SK-N-SH (cell line): ENCODE measurements around the gene CTNNA3. TPM values are rescaled to one million over a fixed set of nuclear protein-coding genes. Genes with fewer than 3 reads are reported as not detected.

ENCODE experiments used
- CTCF ChIA-PET: fragments of 300-600, 350-600 bp; formaldehyde crosslinking; extraction: SDS; loops from one replicate; lab custom pipeline; 2021; lab: Yijun Ruan, JAX
- POLR2A ChIA-PET: fragments of 350-600 bp; sonication (Branson Sonifier 250); formaldehyde crosslinking; extraction: SDS; loops from one replicate; lab custom pipeline; 2020; ENCODE audit warnings: antibody characterized with exemption, inconsistent platforms; lab: Yijun Ruan, JAX
- DNase-seq: peaks from one replicate; pipeline ENCODE4 v3.0.0; 2012
- H2AFZ ChIP-seq: fragments of 200-600 bp; sonication (generic); 2 replicates; pipeline ENCODE4 v1.8.1; 2016; ENCODE audit warnings: antibody characterized with exemption, mild to moderate bottlenecking, low read depth
- H3F3A ChIP-seq: fragments of 200-600 bp; sonication (generic); replicated peaks from 2 replicates; pipeline ENCODE3; 2016; ENCODE audit warnings: antibody characterized with exemption, mild to moderate bottlenecking; ENCODE audit not compliant: insufficient read depth
- H3K27ac ChIP-seq, 2 experiments: fragments of 200-500 bp in 1 of 2; fragments of 200-600 bp in 1 of 2; sonication (Bioruptor generic) in 1 of 2; sonication (generic), shearing (Covaris generic) in 1 of 2; 2 replicates each; pipeline versions ENCODE4 v1.5.1 to v1.6.1; 2014 to 2016; ENCODE audit warnings: low read depth in 2 of 2, inconsistent platforms in 1 of 2, low read length in 1 of 2, mild to moderate bottlenecking in 1 of 2, mixed read lengths in 1 of 2
- H3K27me3 ChIP-seq: fragments of 200-600 bp; sonication (generic), shearing (Covaris generic); 2 replicates; pipeline ENCODE4 v1.6.1; 2016; ENCODE audit warnings: mixed run types; ENCODE audit not compliant: insufficient read depth
- H3K36me3 ChIP-seq, 2 experiments: fragments of 200-500 bp in 1 of 2; fragments of 200-600 bp in 1 of 2; sonication (Bioruptor generic) in 1 of 2; sonication (generic) in 1 of 2; replicated peaks in 1 of 2; 2 replicates each; pipeline versions ENCODE3 to v1.5.1; 2014 to 2016; ENCODE audit warnings: low read length in 1 of 2, mild to moderate bottlenecking in 1 of 2; ENCODE audit not compliant: insufficient read depth in 2 of 2, control insufficient read depth in 1 of 2
- H3K4me1 ChIP-seq, 2 experiments: fragments of 200-500 bp in 1 of 2; fragments of 200-600 bp in 1 of 2; sonication (Bioruptor generic) in 1 of 2; sonication (generic), shearing (Covaris generic) in 1 of 2; 2 replicates each; pipeline versions ENCODE4 v1.5.1 to v1.6.1; 2014 to 2016; ENCODE audit warnings: low read depth in 1 of 2, low read length in 1 of 2, mixed run types in 1 of 2; ENCODE audit not compliant: insufficient read depth in 2 of 2, control insufficient read depth in 1 of 2
- H3K4me2 ChIP-seq: fragments of 200-600 bp; sonication (generic), shearing (Covaris generic); 2 replicates; pipeline ENCODE4 v1.6.1; 2017; ENCODE audit warnings: mixed run types
- H3K4me3 ChIP-seq, 2 experiments: fragments of 200-500 bp in 1 of 2; fragments of 200-600 bp in 1 of 2; sonication (Bioruptor generic) in 1 of 2; sonication (generic), shearing (Covaris generic) in 1 of 2; 2 replicates each; pipeline versions ENCODE4 v1.5.1 to v1.8.1; 2014 to 2016; ENCODE audit warnings: low read depth in 2 of 2, inconsistent platforms in 1 of 2, low read length in 1 of 2, mild to moderate bottlenecking in 1 of 2, mixed read lengths in 1 of 2, moderate library complexity in 1 of 2
- H3K79me2 ChIP-seq: fragments of 200-600 bp; sonication (generic); 2 replicates; pipeline ENCODE4 v1.8.1; 2017; ENCODE audit warnings: mild to moderate bottlenecking; ENCODE audit not compliant: insufficient read depth
- H3K9ac ChIP-seq: fragments of 200-600 bp; sonication (generic); 2 replicates; pipeline ENCODE4 v1.6.1; 2017; ENCODE audit warnings: mixed run types
- H3K9me2 ChIP-seq: fragments of 200-600 bp; sonication (generic); 2 replicates; pipeline ENCODE4 v1.6.1; 2017; ENCODE audit warnings: mixed run types
- H3K9me3 ChIP-seq: fragments of 200-600 bp; sonication (generic); 2 replicates; pipeline ENCODE4 v1.6.1; 2017; ENCODE audit warnings: mixed run types, mild to moderate bottlenecking, moderate library complexity
- H4K20me1 ChIP-seq: fragments of 200-600 bp; sonication (generic); 2 replicates; pipeline ENCODE4 v1.6.1; 2017; ENCODE audit warnings: mild to moderate bottlenecking, mixed run types; ENCODE audit not compliant: insufficient read depth
- CHD2 ChIP-seq: fragments of 150-350 bp; IDR thresholded peaks from 2 replicates; pipeline ENCODE4 v1.6.1; 2018; ENCODE audit warnings: low read length; ENCODE audit not compliant: partially characterized antibody
- CTCF ChIP-seq: fragments of 200-600 bp; sonication (generic); IDR thresholded peaks from 2 replicates; pipeline ENCODE4 v1.6.1; 2017; ENCODE audit warnings: antibody characterized with exemption, mild to moderate bottlenecking, moderate library complexity
- EP300 ChIP-seq, 2 experiments: IDR thresholded peaks; 2 replicates each; pipeline versions ENCODE4 v1.4.0 to v1.6.1; 2012; ENCODE audit warnings: borderline replicate concordance in 1 of 2, low read depth in 1 of 2, low read length in 1 of 2
- FOSL2 ChIP-seq: IDR thresholded peaks from 2 replicates; pipeline ENCODE4 v1.4.0; 2012; ENCODE audit warnings: low read depth, mild to moderate bottlenecking, moderate library complexity, borderline replicate concordance
- FOXJ3 ChIP-seq: sonication (generic); formaldehyde crosslinking; IDR thresholded peaks from 2 replicates; pipeline ENCODE4 v1.5.1; 2020; ENCODE audit warnings: mild to moderate bottlenecking, missing genetic modification reagents
- FOXM1 ChIP-seq: IDR thresholded peaks from 2 replicates; pipeline ENCODE4 v1.4.0; 2012; ENCODE audit warnings: low read depth, mild to moderate bottlenecking
- GABPA ChIP-seq: IDR thresholded peaks from 2 replicates; pipeline ENCODE4 v1.4.0; 2012; ENCODE audit warnings: low read depth, mild to moderate bottlenecking
- GATA2 ChIP-seq: sonication (generic); formaldehyde crosslinking; IDR thresholded peaks from 2 replicates; pipeline ENCODE4 v1.5.0; 2020; ENCODE audit warnings: mild to moderate bottlenecking, missing genetic modification reagents
- MEF2A ChIP-seq: IDR thresholded peaks from 2 replicates; pipeline ENCODE4 v1.4.0; 2012; ENCODE audit warnings: low read depth, borderline replicate concordance
- NFIC ChIP-seq: IDR thresholded peaks from 2 replicates; pipeline ENCODE4 v1.4.0; 2012; ENCODE audit warnings: borderline replicate concordance
- POLR2AphosphoS5 ChIP-seq: IDR thresholded peaks from 2 replicates; pipeline ENCODE4 v1.6.1; 2012; ENCODE audit warnings: low read depth, low read length
- RCOR1 ChIP-seq: fragments of 150-350 bp; IDR thresholded peaks from 2 replicates; pipeline ENCODE4 v1.6.1; 2017; ENCODE audit warnings: antibody characterized with exemption, low read length
- RXRA ChIP-seq: IDR thresholded peaks from 2 replicates; pipeline ENCODE4 v1.4.0; 2012; ENCODE audit warnings: low read depth, mild to moderate bottlenecking, borderline replicate concordance
- SMC3 ChIP-seq: IDR thresholded peaks from 2 replicates; pipeline ENCODE4 v1.6.1; 2012; ENCODE audit warnings: low read depth, low read length, improper control_type of control experiment
- TEAD4 ChIP-seq: IDR thresholded peaks from 2 replicates; pipeline ENCODE4 v1.4.0; 2012; ENCODE audit warnings: mild to moderate bottlenecking, borderline replicate concordance; ENCODE audit not compliant: insufficient read depth
- ZBTB33 ChIP-seq: IDR thresholded peaks from 2 replicates; pipeline ENCODE4 v1.4.0; 2012; ENCODE audit warnings: low read depth, borderline replicate concordance
- WGBS: methylation state at CpG from one replicate; pipeline ENCODE4 v1.1.6; 2017; ENCODE audit warnings: low lambda C conversion rate; 5-methylcytosine and 5-hydroxymethylcytosine counted together
- polyA plus RNA-seq, 3 experiments: library from polyadenylated mRNA; depleted of rRNA; stranded (reverse); fragments of >200 nt; gene quantifications; 2 replicates each; pipeline ENCODE4 v1.2.3, GENCODE V29; 2012

Gene CTNNA3
- polyA plus RNA-seq, 1 of the 3 experiments (the other 2 are of a cell fraction) = not detected

- DNase-seq = no peak
- Histone ChIP-seq H3F3A (no peaks in the 10 kb centered on the region), H3K4me1 (no peaks in the 10 kb centered on the region), H3K27me3 (no peaks in the 10 kb centered on the region), H4K20me1 (no peaks in the 10 kb centered on the region), H3K9ac (no peak overlapping the region), H3K9me3 (no peaks in the 10 kb centered on the region), H3K27ac (no peak overlapping the region), H3K36me3 (no peaks in the 10 kb centered on the region)
- POLR2A ChIA-PET = no interaction called here
- TF ChIP-seq FOSL2 (no peak), TEAD4 (no peak), FOXM1 (no peak), SMC3 (no peak), RCOR1 (no peak), CTCF (no peak), MEF2A (no peak), POLR2AphosphoS5 (no peak), EP300 (IDR thresholded peaks at IDR 0.05; ENCODE audit: borderline replicate concordance in 1 of 2, low read depth in 1 of 2, low read length in 1 of 2) (no peak), RXRA (no peak), GATA2 (CRISPR knock-in tag) (no peak), NFIC (no peak), FOXJ3 (CRISPR knock-in tag) (no peak), CHD2 (no peak), ZBTB33 (no peak)
- TF ChIP-seq, all 33 proteins: peak for 0
- Histone ChIP-seq H3K4me2 (no peak overlapping the region), H3K79me2 (no peaks in the 10 kb centered on the region), H3K9me2 (no peaks in the 10 kb centered on the region), H2AFZ (no peak overlapping the region), H3K4me3 (no peak overlapping the region)
- CTCF ChIA-PET = no interaction called here
These were observed 1456.9 kb downstream of the CTNNA3 start for GRCh38 chr10:66239062-66239461.

GRCh38 chr10:66238343-66238742 lies 1457.7 kb downstream of the CTNNA3 start:
- Histone ChIP-seq H3K79me2 (no peaks in the 10 kb centered on the region), H3K4me1 (no peaks in the 10 kb centered on the region), H3K4me2 (no peak overlapping the region), H3F3A (no peaks in the 10 kb centered on the region), H3K9ac (no peak overlapping the region), H3K4me3 (no peak overlapping the region), H4K20me1 (no peaks in the 10 kb centered on the region), H3K27me3 (no peaks in the 10 kb centered on the region), H3K27ac (no peak overlapping the region), H3K9me2 (no peaks in the 10 kb centered on the region), H2AFZ (no peak overlapping the region), H3K36me3 (no peaks in the 10 kb centered on the region), H3K9me3 (no peaks in the 10 kb centered on the region)
- POLR2A ChIA-PET = no interaction called here
- no peak for DNase-seq
- no peak for TF ChIP-seq GABPA
- WGBS = 32% methylated on average over 2 of the region's 2 CpGs
- CTCF ChIA-PET = no interaction called here
